ENCODE measurements around the gene MAG. TPM values are rescaled to one million over a fixed set of nuclear protein-coding genes. Genes with fewer than 3 reads are reported as not detected.

Gene MAG
- total and polyA plus RNA-seq, 2 of the 13 experiments (the other 11 are each of a cell fraction or from before 2014, with no cell fraction given), result 0.20 to 1.3 TPM

DNA sequence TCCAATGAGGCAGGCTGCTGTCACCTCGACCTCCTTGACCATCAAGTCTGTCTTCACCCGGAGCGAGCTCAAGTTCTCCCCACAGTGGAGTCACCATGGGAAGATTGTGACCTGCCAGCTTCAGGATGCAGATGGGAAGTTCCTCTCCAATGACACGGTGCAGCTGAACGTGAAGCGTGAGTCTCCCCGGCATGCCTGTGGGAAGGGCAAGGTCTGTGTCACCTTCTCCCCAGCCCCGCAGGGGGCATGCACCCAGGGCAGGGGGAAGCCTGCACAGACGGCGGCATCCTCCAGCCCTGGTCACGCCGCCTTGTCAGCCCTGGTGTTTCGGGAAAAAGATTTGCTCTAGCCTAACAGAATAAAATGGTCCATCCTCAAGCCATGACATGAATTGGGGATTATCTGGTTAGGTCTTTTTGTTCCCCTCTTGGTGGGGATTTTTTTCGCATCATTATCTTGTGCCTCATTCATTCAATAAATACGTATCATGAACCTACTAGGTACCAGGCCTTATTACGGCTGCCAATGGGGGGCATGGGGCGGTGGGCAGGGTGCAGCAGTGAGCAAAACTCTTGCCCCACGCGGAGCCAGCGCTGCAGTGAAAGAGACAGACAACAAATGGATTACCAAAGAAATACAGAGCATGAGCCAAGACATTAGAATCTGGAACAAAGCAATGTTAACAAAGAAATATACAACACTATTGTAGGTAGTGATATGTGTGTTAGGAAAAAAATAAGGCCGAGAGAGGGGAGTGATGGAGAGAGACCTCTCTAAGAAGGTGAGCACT, 44.4 kb downstream of the MAG start:
- no peak for DNase-seq (ENCODE audit: low spot score)
- CTCF ChIA-PET (ENCODE audit: low intra/inter-chr PET ratio, low total read pairs), result no interaction called here

DNA sequence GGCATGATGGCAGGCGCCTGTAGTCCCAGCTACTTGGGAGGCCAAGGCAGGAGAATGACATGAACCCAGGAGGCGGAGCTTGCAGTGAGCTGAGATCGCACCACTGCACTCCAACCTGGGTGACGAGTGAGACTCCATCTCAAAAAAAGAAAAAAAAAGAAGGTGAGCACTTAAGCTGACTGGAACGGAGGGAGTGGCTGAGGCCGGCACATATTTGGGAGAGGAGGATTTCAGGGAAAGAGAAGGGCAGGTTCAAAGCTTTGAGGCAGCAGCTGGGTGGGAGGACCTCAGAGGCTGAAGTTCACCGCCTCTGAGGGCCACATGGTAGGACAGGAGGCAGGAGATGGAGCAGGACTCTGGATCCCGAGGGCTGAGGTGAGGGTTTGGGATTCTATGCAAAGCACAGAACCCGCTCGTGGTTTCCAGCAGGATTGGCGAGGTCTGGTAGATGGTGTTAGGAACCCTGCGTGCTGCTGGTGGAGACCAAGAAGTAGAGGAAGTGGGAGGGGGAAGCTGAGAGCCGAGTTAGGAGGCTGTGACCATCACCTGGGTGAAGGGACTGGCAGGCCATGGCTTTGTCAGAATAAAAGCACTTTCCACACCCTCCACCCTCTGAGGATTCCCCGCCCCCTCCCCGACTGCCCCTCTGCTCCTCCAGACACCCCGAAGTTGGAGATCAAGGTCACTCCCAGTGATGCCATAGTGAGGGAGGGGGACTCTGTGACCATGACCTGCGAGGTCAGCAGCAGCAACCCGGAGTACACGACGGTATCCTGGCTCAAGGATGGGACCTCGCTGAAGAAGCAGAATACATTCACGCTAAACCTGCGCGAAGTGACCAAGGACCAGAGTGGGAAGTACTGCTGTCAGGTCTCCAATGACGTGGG, 45.4 kb downstream of the MAG start:
- Histone ChIP-seq H3K79me2 (ENCODE audit: insufficient read depth, low read length) (no peaks in the 10 kb centered on the region), H3K36me3 (replicated peaks in 1 of 2; ENCODE audit: control insufficient read depth in 1 of 2, insufficient read depth in 2 of 2, low read length in 2 of 2) (no peaks in the 10 kb centered on the region), H4K20me1 (ENCODE audit: insufficient read depth, low read length) (no peaks in the 10 kb centered on the region), H3K9me3 (ENCODE audit: low read length) (no peaks in the 10 kb centered on the region), H3K4me2 (ENCODE audit: low read depth, low read length) (no peak overlapping the region), H3K27ac (ENCODE audit: extremely low read length, insufficient read depth, low read length) (no peak overlapping the region), H3K4me1 (ENCODE audit: insufficient read depth, low read length) (peaks cover 17% of the 10 kb centered on the region), H2AFZ (ENCODE audit: low read length) (no peak overlapping the region), H3K27me3 (ENCODE audit: control insufficient read depth in 1 of 2, insufficient read depth in 2 of 2, low read length in 2 of 2) (no peaks in the 10 kb centered on the region), H3K9ac (ENCODE audit: insufficient read depth, low read depth, low read length) (no peak overlapping the region), H3K4me3 (replicated peaks in 1 of 3; ENCODE audit: insufficient read depth in 1 of 3, low read depth in 2 of 3, low read length in 3 of 3) (no peak overlapping the region)
- intact Hi-C loops (cut with micrococcal nuclease; ENCODE audit: unreplicated experiment), result no loop called here
- TF ChIP-seq, protein P1, sequence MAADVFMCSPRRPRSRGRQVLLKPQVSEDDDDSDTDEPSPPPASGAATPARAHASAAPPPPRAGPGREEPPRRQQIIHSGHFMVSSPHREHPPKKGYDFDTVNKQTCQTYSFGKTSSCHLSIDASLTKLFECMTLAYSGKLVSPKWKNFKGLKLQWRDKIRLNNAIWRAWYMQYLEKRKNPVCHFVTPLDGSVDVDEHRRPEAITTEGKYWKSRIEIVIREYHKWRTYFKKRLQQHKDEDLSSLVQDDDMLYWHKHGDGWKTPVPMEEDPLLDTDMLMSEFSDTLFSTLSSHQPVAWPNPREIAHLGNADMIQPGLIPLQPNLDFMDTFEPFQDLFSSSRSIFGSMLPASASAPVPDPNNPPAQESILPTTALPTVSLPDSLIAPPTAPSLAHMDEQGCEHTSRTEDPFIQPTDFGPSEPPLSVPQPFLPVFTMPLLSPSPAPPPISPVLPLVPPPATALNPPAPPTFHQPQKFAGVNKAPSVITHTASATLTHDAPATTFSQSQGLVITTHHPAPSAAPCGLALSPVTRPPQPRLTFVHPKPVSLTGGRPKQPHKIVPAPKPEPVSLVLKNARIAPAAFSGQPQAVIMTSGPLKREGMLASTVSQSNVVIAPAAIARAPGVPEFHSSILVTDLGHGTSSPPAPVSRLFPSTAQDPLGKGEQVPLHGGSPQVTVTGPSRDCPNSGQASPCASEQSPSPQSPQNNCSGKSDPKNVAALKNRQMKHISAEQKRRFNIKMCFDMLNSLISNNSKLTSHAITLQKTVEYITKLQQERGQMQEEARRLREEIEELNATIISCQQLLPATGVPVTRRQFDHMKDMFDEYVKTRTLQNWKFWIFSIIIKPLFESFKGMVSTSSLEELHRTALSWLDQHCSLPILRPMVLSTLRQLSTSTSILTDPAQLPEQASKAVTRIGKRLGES (CRISPR knock-in tag; IDR thresholded peaks at IDR 0.05; ENCODE audit: borderline replicate concordance), result no peak
- TF ChIP-seq ZNF772 (CRISPR knock-in tag; IDR thresholded peaks at IDR 0.05) (no peak), ZNF546 (CRISPR knock-in tag; conservative IDR thresholded peaks at IDR 0.05) (no peak), POLR2A (IDR thresholded peaks at IDR 0.05; ENCODE audit: insufficient read depth in 1 of 2, low read depth in 2 of 2, low read length in 2 of 2) (no peak)
- TF ChIP-seq, protein P2, sequence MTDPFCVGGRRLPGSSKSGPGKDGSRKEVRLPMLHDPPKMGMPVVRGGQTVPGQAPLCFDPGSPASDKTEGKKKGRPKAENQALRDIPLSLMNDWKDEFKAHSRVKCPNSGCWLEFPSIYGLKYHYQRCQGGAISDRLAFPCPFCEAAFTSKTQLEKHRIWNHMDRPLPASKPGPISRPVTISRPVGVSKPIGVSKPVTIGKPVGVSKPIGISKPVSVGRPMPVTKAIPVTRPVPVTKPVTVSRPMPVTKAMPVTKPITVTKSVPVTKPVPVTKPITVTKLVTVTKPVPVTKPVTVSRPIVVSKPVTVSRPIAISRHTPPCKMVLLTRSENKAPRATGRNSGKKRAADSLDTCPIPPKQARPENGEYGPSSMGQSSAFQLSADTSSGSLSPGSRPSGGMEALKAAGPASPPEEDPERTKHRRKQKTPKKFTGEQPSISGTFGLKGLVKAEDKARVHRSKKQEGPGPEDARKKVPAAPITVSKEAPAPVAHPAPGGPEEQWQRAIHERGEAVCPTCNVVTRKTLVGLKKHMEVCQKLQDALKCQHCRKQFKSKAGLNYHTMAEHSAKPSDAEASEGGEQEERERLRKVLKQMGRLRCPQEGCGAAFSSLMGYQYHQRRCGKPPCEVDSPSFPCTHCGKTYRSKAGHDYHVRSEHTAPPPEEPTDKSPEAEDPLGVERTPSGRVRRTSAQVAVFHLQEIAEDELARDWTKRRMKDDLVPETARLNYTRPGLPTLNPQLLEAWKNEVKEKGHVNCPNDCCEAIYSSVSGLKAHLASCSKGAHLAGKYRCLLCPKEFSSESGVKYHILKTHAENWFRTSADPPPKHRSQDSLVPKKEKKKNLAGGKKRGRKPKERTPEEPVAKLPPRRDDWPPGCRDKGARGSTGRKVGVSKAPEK (CRISPR knock-in tag; IDR thresholded peaks at IDR 0.05; ENCODE audit: borderline replicate concordance), result no peak
- TF ChIP-seq, protein P3, sequence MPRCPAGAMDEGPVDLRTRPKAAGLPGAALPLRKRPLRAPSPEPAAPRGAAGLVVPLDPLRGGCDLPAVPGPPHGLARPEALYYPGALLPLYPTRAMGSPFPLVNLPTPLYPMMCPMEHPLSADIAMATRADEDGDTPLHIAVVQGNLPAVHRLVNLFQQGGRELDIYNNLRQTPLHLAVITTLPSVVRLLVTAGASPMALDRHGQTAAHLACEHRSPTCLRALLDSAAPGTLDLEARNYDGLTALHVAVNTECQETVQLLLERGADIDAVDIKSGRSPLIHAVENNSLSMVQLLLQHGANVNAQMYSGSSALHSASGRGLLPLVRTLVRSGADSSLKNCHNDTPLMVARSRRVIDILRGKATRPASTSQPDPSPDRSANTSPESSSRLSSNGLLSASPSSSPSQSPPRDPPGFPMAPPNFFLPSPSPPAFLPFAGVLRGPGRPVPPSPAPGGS (CRISPR knock-in tag; IDR thresholded peaks at IDR 0.05), result no peak
- ChIA-PET POLR2A (no interaction called here), CTCF (ENCODE audit: low intra/inter-chr PET ratio, low total read pairs) (no interaction called here)
- FAIRE-seq, result no peak
- no peak for DNase-seq (ENCODE audit: low spot score)
- BruUV-seq (replicated peaks), result no TSS peak
- 72% methylated on average over 25 of the region's 25 CpGs for WGBS (ENCODE audit: low lambda C conversion rate)
- in situ Hi-C loops (cut with HindIII; ENCODE audit: extremely low pct_ligation_motif_present, low pct_unique_long_range_greater_than_20kb), result no loop called here
- peak; percentile 39; the same call in 2 of the 3 replicates for ATAC-seq

More for the DNA sequence above, 44.4 kb downstream of the MAG start:
- Histone ChIP-seq H3K4me3 (replicated peaks in 1 of 3; ENCODE audit: insufficient read depth in 1 of 3, low read depth in 2 of 3, low read length in 3 of 3) (no peak overlapping the region), H3K4me1 (ENCODE audit: insufficient read depth, low read length) (peaks cover 17% of the 10 kb centered on the region), H3K79me2 (ENCODE audit: insufficient read depth, low read length) (no peaks in the 10 kb centered on the region), H4K20me1 (ENCODE audit: insufficient read depth, low read length) (no peaks in the 10 kb centered on the region), H2AFZ (ENCODE audit: low read length) (no peak overlapping the region), H3K9me3 (ENCODE audit: low read length) (no peaks in the 10 kb centered on the region), H3K27me3 (ENCODE audit: control insufficient read depth in 1 of 2, insufficient read depth in 2 of 2, low read length in 2 of 2) (no peaks in the 10 kb centered on the region), H3K4me2 (ENCODE audit: low read depth, low read length) (no peak overlapping the region), H3K9ac (ENCODE audit: insufficient read depth, low read depth, low read length) (no peak overlapping the region), H3K36me3 (replicated peaks in 1 of 2; ENCODE audit: control insufficient read depth in 1 of 2, insufficient read depth in 2 of 2, low read length in 2 of 2) (no peaks in the 10 kb centered on the region), H3K27ac (ENCODE audit: extremely low read length, insufficient read depth, low read length) (no peak overlapping the region)
- POLR2A ChIA-PET, result no interaction called here
- in situ Hi-C loops (cut with HindIII; ENCODE audit: extremely low pct_ligation_motif_present, low pct_unique_long_range_greater_than_20kb), result no loop called here
- no peak for FAIRE-seq
- BruUV-seq (replicated peaks), result no TSS peak
- intact Hi-C loops (cut with micrococcal nuclease; ENCODE audit: unreplicated experiment), result no loop called here
- ATAC-seq, result no peak
- no peak for TF ChIP-seq FOXJ3 (CRISPR knock-in tag; IDR thresholded peaks at IDR 0.05; ENCODE audit: borderline replicate concordance)
- WGBS (ENCODE audit: low lambda C conversion rate), result 83% methylated on average over 20 of the region's 21 CpGs
